Glutamatergic neuron (in vitro differentiated cells): ENCODE results near the gene FPR2. TPM values are rescaled to one million over a fixed set of nuclear protein-coding genes. Genes with fewer than 3 reads are reported as not detected.

ENCODE experiments used
- DNase-seq: peaks from one replicate; pipeline ENCODE4 v3.0.0; 2022
- H3K27ac Mint-ChIP-seq: one replicate; pipeline ENCODE4 v1.8.0; 2020; ENCODE audit warnings: mild to moderate bottlenecking, mixed read lengths, inconsistent platforms; ENCODE audit not compliant: unreplicated experiment
- H3K27me3 Mint-ChIP-seq: one replicate; pipeline ENCODE4 v1.8.0; 2020; ENCODE audit warnings: mild to moderate bottlenecking, moderate library complexity, mixed read lengths, inconsistent platforms; ENCODE audit not compliant: unreplicated experiment
- H3K36me3 Mint-ChIP-seq: one replicate; pipeline ENCODE4 v1.8.0; 2020; ENCODE audit warnings: mild to moderate bottlenecking, mixed read lengths, inconsistent platforms; ENCODE audit not compliant: unreplicated experiment
- H3K4me1 Mint-ChIP-seq: one replicate; pipeline ENCODE4 v1.8.0; 2020; ENCODE audit warnings: mild to moderate bottlenecking, low read depth, mixed read lengths, inconsistent platforms; ENCODE audit not compliant: unreplicated experiment
- H3K4me3 Mint-ChIP-seq: one replicate; pipeline ENCODE4 v1.8.0; 2020; ENCODE audit warnings: mild to moderate bottlenecking, mixed read lengths, inconsistent platforms; ENCODE audit not compliant: unreplicated experiment
- H3K9me3 Mint-ChIP-seq: one replicate; pipeline ENCODE4 v1.8.0; 2020; ENCODE audit warnings: mild to moderate bottlenecking, moderate library complexity, mixed read lengths, inconsistent platforms; ENCODE audit not compliant: unreplicated experiment
- total RNA-seq: library from RNA; stranded (reverse); fragmentation: NEBNext Ultra II Directional; extraction: Animal tissue kit (Norgen Biotek cat#: 25700); gene quantifications from one replicate; pipeline ENCODE4 v1.2.1, GENCODE V29; 2021; ENCODE audit not compliant: unreplicated experiment
- TF ChIP-seq, protein P1 (sequence below): fragments of 200-600 bp; sonication (generic); IDR thresholded peaks from one replicate; pipeline ENCODE4 v1.5.0; 2021; ENCODE audit not compliant: partially characterized antibody, unreplicated experiment

The FPR2 gene
- total RNA-seq, 1 donor from 2014 or later: not detected

DNA sequence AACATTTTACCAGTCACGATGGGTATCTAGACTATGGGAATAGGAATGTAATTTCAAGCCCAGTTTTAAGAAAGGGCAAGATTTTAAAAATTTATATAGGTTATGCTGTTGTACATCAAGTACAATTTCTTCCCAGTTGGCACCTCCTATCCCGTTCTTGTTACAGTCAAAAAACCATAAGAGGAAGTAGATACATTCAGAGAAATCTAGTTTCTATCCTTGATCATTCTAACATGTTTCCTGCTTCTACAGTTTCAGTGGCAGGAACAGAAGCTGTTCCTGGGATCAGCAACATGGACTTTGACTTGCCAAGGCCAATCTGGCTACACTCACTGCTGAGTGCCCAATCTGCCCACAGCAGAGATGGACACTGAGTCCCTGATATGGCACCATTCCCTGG lies 19.3 kb downstream of the FPR2 start:
- Mint-ChIP-seq H3K4me3 (no peak overlapping the region), H3K9me3 (peaks cover 2% of the 10 kb centered on the region), H3K27ac (no peak overlapping the region), H3K27me3 (no peaks in the 10 kb centered on the region), H3K4me1 (no peaks in the 10 kb centered on the region), H3K36me3 (no peaks in the 10 kb centered on the region)
- TF ChIP-seq, protein P1, sequence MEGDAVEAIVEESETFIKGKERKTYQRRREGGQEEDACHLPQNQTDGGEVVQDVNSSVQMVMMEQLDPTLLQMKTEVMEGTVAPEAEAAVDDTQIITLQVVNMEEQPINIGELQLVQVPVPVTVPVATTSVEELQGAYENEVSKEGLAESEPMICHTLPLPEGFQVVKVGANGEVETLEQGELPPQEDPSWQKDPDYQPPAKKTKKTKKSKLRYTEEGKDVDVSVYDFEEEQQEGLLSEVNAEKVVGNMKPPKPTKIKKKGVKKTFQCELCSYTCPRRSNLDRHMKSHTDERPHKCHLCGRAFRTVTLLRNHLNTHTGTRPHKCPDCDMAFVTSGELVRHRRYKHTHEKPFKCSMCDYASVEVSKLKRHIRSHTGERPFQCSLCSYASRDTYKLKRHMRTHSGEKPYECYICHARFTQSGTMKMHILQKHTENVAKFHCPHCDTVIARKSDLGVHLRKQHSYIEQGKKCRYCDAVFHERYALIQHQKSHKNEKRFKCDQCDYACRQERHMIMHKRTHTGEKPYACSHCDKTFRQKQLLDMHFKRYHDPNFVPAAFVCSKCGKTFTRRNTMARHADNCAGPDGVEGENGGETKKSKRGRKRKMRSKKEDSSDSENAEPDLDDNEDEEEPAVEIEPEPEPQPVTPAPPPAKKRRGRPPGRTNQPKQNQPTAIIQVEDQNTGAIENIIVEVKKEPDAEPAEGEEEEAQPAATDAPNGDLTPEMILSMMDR: no peak
- no peak for DNase-seq

DNA sequence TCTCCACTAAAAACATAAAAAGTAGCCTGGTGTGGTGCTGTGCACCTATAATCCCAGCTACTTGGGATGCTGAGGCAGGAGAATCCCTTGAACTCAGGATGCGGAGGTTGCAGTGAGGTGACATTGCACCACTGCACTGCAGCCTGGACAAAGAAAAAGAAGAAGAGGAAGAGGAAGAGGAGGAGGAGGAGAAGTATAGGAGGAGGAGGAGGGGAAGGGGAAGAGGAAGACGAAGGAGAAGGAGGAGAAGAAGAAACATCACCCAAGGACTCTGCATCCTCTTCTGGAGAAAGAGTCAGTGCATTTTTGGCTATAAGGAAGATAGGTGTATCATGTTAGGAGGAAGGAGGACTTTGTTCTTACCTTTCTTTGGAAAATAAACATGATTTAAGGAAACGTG lies 21.0 kb downstream of the FPR2 start:
- Mint-ChIP-seq H3K4me1 (no peaks in the 10 kb centered on the region), H3K36me3 (no peaks in the 10 kb centered on the region), H3K9me3 (no peaks in the 10 kb centered on the region), H3K27me3 (no peaks in the 10 kb centered on the region), H3K27ac (no peak overlapping the region), H3K4me3 (no peak overlapping the region)
- DNase-seq: no peak
- TF ChIP-seq, protein P1: no peak

DNA sequence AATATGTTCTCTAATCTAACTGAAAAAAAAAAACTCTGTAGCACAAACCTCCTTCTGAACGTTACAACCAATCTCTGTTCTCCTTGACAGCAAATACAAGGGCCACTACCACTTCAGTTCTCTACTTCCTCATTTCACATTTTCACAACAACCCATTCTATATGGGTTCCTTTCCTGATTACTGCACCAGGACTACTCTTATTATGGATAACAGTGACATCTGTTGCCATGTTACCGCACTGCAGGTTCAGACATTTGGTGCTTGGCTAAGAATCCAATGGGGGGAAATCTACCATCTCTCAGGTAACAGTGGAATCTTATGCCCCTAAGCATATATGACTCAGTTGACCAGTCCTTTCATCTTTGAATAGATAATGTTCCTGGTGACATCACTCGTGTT lies 22.4 kb downstream of the FPR2 start:
- H3K27ac Mint-ChIP-seq: no peak overlapping the region
- no peaks in the 10 kb centered on the region for H3K36me3 Mint-ChIP-seq
- no peak for DNase-seq
- TF ChIP-seq, protein P1: no peak
- H3K4me1 Mint-ChIP-seq: no peaks in the 10 kb centered on the region
- H3K9me3 Mint-ChIP-seq: no peaks in the 10 kb centered on the region
- H3K4me3 Mint-ChIP-seq: no peak overlapping the region
- H3K27me3 Mint-ChIP-seq: no peaks in the 10 kb centered on the region

DNA sequence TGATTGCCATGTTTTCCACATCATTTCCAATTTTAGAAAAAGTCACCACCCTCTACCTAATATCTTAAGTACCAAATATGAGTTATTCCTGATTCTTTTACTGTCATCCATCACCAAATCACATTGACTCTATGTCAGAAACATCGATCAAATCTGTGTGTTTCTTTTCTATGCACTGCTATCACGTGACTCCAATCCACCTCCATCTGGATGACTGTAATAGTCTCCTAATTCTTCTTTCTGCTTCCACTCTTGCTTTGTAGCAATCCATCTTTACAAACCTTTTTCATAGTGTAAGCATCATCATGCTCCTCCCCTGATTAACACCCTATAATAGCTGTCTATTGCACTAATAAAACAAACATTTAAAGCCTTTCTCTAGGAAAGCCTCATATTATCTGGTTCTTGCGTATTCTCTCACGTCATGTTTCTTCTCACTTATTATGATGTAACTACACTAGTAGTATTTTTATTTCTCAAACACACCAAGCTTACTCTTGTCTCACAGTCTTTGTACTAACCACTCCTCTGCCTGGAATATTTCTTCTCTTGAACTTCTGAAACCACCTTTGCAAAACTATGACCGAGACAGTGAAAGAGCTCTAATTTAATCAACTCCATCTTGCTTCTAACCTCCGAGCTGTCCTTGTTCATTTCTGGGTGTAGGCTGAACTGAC lies 23.3 kb downstream of the FPR2 start:
- Mint-ChIP-seq H3K4me3 (no peak overlapping the region), H3K36me3 (no peaks in the 10 kb centered on the region), H3K27me3 (no peaks in the 10 kb centered on the region), H3K27ac (no peak overlapping the region), H3K9me3 (no peaks in the 10 kb centered on the region), H3K4me1 (no peaks in the 10 kb centered on the region)
- DNase-seq: no peak
- TF ChIP-seq, protein P1: no peak

DNA sequence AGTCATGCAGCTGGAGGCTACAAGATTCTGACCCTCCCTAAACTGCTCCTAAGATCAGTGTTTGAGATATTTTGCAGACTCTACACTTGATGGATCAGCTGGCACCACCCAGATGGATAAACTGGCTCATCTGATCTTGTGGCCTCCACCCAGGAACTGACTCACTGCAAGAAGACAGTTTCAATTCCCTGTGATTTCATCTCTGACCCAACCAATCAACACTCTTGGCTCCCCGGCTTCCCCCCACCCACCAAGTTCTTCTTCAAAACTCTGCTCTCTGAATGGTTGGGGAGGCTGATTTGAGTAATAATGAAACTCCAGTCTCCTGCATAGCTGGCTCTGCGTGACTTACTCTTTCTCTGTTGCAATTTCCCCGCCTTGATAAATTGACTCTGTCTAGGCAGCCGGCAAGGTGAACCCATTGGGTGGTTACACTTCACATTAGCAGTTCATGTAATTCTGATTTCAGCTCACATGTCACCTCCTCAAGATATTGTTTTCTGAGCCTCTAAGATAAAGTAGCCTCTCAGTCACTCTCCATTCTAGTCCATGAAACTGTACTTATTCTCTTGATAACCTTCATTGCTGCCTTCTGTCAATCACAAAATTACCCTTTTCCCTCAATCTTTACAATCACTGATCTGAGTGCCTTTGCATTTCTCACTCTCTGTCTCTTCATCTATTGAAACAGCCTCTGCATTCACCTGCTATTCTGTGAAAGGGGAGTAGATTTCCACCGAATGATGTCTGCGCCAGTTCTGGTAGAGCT lies 24.1 kb downstream of the FPR2 start:
- Mint-ChIP-seq H3K9me3 (no peaks in the 10 kb centered on the region), H3K4me1 (no peaks in the 10 kb centered on the region), H3K27ac (no peak overlapping the region), H3K27me3 (no peaks in the 10 kb centered on the region), H3K4me3 (no peak overlapping the region), H3K36me3 (no peaks in the 10 kb centered on the region)
- no peak for DNase-seq
- TF ChIP-seq, protein P1: no peak
